Central memory CD8-positive, alpha-beta T cell (primary cell): Measurements from ENCODE around the gene TMEM18.
A peak's percentile ranks its signal among the peaks of the same experiment; 100 is the strongest.

Experiments
- ATAC-seq: fragments of 150-1000 bp; cut with Tn5 transposase; replicated peaks from 2 replicates; pipeline ENCODE4 v1.10.0; 2022; ENCODE audit warnings: mild to moderate bottlenecking, moderate FRiP score, moderate number of reproducible peaks; ENCODE audit not compliant: poor library complexity, severe bottlenecking; ENCODE audit errors: extremely low read depth
- DNase-seq, 2 donors: peaks; one replicate each; pipeline ENCODE4 v3.0.0; 2021; ENCODE audit warnings: low spot score in 2 of 2
- H3K27ac Mint-ChIP-seq: one replicate; pipeline ENCODE4 v1.8.0; 2022; ENCODE audit warnings: low read depth, mild to moderate bottlenecking, moderate library complexity, mixed read lengths
- H3K27me3 Mint-ChIP-seq: one replicate; pipeline ENCODE4 v1.8.0; 2022; ENCODE audit warnings: mixed read lengths
- H3K36me3 Mint-ChIP-seq: one replicate; pipeline ENCODE4 v1.8.0; 2022; ENCODE audit warnings: mild to moderate bottlenecking, moderate library complexity, mixed read lengths; ENCODE audit not compliant: insufficient read depth
- H3K4me1 Mint-ChIP-seq: one replicate; pipeline ENCODE4 v1.8.0; 2022; ENCODE audit warnings: mixed read lengths
- H3K4me3 Mint-ChIP-seq: one replicate; pipeline ENCODE4 v1.8.0; 2022; ENCODE audit warnings: mild to moderate bottlenecking, moderate library complexity, mixed read lengths
- H3K9me3 Mint-ChIP-seq: one replicate; pipeline ENCODE4 v1.8.0; 2022; ENCODE audit warnings: mixed read lengths

TMEM18 gene

DNA sequence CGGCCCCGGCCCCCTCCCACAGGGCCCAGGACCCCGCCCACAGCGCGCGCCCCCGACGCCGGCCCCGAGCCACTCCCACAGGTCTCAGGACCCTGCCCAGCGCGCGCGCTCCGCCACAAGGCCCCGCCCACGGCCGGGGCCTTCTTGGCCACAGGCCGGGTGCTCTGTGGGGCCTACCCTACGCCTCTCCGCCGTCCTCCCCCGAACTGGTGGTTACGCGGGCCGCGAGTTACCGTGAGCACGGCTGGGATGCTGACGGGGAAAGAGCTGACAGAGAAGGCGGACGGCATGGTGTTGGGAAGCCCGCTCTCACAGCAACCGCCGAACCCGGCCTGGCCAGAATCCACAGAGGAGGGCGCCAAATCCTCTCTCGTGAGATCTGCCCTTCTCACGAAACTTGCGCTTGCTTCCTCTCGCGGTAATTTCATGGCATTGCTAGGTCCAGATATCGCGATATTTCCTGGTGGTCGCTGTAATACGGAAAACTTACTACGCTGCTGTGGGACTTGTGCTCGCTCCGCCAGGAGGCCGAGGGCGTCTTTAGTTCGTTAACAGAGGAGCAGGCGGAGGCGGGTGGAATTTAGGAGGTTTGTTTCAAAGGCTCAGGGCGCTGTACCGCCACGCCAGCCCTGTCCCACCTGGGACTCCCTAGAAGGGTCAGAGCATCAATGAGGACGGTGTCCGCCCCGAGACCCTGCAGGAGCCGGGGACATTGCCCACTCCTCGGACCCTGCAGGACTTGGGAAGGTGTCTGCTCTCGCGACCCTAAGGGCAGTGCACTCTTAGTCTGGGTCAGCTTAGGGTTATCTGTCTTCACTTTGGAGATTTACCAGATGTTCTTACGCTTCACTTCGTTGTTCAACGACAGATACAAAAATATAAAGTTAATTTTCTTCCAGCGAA, at the start of gene TMEM18:
Gene TMEM18, minus strand, starts transcription at position 351 of the 903 bp plus-strand sequence. Its CDS starts 61 bp downstream, at position 290.
- H3K27ac Mint-ChIP-seq, result peak within 1 kb of the TSS; percentile 98
- H3K4me3 Mint-ChIP-seq, result peak within 1 kb of the TSS; percentile 90
- H3K27me3 Mint-ChIP-seq, result no peaks in the 10 kb centered on the region
- peaks cover 33% of the 10 kb centered on the region for H3K36me3 Mint-ChIP-seq
- ATAC-seq (peak; percentile 61), DNase-seq (peak; percentile 96 to 99)
- H3K4me1 Mint-ChIP-seq, result peaks cover 60% of the 10 kb centered on the region
- H3K9me3 Mint-ChIP-seq, result no peaks in the 10 kb centered on the region

DNA sequence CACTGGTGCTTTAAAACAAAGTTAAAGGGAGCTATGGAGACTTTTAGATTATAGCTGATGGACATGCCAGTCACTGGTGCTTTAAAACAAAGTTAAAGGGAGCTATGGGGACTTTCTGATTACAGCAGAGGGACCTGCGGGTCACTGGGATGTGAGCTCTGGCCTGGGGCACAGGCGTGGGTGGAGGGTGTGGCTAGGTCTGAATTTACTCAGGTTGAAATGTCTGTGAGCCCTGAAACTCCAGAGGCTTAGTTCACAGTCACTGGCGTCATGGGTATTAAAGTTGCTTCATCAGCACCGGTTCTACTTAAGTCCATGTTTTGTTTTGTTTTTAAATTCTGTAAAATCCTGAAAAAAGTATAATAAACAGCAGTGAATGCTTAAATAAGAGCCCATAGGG, 49.0 kb upstream of the TMEM18 start:
- Mint-ChIP-seq H3K4me1 (no peaks in the 10 kb centered on the region), H3K4me3 (no peak overlapping the region), H3K27me3 (peaks cover 36% of the 10 kb centered on the region), H3K36me3 (no peaks in the 10 kb centered on the region), H3K27ac (no peak overlapping the region), H3K9me3 (no peaks in the 10 kb centered on the region)
- DNase-seq, result no peak
- no peak for ATAC-seq

DNA sequence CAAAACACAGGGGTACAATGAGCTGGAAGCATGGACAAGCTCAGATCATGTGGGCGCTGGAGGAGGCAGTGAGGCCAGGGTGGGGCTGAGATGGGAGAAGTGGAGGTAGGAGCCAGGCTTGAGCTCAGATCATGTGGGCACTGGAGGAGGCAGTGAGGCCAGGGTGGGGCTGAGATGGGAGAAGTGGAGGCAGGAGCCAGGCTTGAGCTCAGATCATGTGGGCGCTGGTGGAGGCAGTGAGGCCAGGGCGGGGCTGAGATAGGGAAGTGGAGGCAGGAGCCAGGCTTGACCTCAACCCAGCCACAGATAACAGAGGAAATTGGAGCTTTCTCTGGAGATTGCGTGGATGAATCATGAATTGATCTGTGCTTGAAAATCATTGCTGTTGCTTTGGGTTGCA, 48.3 kb upstream of the TMEM18 start:
- Mint-ChIP-seq H3K27ac (no peak overlapping the region), H3K27me3 (peaks cover 43% of the 10 kb centered on the region), H3K9me3 (no peaks in the 10 kb centered on the region), H3K4me1 (no peaks in the 10 kb centered on the region), H3K4me3 (no peak overlapping the region), H3K36me3 (no peaks in the 10 kb centered on the region)
- ATAC-seq, result no peak
- DNase-seq, result no peak

DNA sequence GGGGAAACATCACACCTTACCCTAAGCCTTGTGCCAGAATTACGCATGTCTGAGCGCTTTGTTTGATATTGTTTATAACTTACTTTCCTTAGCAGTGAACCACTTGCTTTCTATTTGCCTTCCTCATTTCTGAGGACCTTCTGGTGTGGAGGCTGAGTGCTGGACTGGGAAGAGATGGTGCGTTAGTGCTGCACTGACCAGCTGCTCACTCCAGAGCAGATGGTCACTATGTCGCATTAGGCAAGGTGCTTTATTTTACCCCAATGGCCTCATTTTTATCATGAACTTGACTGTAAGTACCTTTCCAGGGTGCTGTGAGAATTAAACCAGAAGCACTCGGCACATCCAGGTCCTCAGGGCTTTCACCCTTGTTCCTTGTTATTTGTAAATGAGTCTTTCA, 46.6 kb upstream of the TMEM18 start:
- Mint-ChIP-seq H3K9me3 (no peaks in the 10 kb centered on the region), H3K27ac (no peak overlapping the region), H3K27me3 (peaks cover 55% of the 10 kb centered on the region), H3K4me1 (no peaks in the 10 kb centered on the region), H3K36me3 (no peaks in the 10 kb centered on the region), H3K4me3 (no peak overlapping the region)
- no peak for ATAC-seq
- DNase-seq, result no peak

DNA sequence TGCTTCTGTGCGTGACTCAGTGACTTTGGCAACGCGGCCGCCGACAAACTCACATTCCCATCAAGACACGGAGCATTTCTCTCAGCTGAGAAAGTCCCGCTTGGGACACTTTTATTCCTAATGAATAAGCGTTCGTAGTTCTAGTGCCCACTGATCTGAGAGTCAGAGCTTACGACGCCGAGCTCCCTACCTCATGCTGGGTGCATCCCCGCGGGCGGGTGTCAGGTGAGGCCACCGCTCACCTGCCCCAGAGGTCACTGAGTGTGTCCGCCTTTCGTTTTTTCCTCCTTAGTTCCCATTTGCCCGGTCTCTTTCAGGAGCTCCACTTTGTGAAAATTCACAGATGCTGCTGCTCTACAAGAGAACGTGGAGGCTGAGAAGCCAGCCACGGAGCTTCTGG, 43.6 kb upstream of the TMEM18 start:
- no peak overlapping the region for H3K27ac Mint-ChIP-seq

DNA sequence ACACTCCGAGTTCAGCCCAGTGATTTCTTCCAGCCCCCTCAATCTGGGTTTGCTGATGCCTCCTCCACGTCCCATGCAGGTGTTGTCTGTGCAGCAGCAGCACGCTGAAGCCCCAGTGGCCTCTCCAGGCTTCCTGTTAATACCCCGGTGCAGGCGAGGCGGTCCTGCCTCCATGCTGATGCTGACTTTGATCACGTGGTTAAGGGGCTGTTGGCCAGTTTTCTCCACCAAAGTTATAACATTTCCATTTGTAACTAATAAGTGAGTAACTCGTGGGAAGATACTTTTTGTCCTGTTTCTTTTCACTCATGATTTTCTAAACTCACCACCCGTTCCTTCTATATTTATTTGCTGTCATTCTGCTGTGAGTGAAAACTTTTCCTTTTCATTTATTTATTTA, 42.5 kb upstream of the TMEM18 start:
- Mint-ChIP-seq H3K4me1 (no peaks in the 10 kb centered on the region), H3K27ac (no peak overlapping the region), H3K36me3 (no peaks in the 10 kb centered on the region), H3K27me3 (peaks cover 75% of the 10 kb centered on the region), H3K9me3 (no peaks in the 10 kb centered on the region), H3K4me3 (no peak overlapping the region)
- ATAC-seq (no peak), DNase-seq (no peak)

More for the DNA sequence above, 43.6 kb upstream of the TMEM18 start:
- ATAC-seq (no peak), DNase-seq (no peak)
- Mint-ChIP-seq H3K9me3 (no peaks in the 10 kb centered on the region), H3K4me3 (no peak overlapping the region), H3K36me3 (no peaks in the 10 kb centered on the region), H3K4me1 (no peaks in the 10 kb centered on the region), H3K27me3 (peaks cover 73% of the 10 kb centered on the region)

DNA sequence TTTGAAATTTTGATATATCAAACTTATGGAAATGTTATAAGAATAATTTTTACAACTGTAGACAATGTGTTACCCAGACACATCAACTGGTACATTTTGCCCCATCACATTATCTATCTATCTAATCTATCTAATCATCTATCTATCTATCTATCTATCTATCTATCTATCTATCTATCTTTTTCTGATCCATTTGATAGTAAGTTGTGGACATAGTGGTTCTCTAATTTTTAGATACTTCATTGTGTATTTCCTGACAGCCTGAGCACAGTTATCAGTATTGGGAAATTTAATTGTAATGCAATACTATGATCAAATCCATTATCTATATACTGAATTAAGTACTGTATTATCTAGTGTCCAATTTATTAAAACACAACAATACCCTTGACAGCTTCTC, 42.0 kb upstream of the TMEM18 start:
- Mint-ChIP-seq H3K27me3 (peaks cover 70% of the 10 kb centered on the region), H3K4me1 (no peaks in the 10 kb centered on the region), H3K9me3 (no peaks in the 10 kb centered on the region), H3K4me3 (no peak overlapping the region), H3K27ac (no peak overlapping the region), H3K36me3 (no peaks in the 10 kb centered on the region)
- ATAC-seq, result no peak
- DNase-seq, result no peak

DNA sequence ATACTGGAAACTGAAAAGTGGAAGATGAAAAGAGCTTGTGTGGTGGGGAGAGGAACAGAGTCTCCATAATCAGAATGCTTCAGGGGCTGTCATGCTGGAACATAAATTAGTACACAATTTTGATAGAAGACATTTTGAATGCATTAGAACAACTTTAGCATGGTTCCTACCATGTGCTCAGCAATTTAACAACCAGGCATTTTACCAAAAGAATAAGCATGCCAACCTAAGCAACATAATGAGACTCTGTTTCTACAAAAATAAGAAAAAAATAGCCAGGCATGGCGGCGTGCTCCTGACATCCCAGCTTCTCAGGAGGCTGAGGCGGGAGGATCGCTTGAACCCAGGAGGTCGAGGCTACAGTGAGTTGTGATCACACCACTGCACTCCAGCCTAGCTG, 40.5 kb upstream of the TMEM18 start:
- Mint-ChIP-seq H3K36me3 (no peaks in the 10 kb centered on the region), H3K27me3 (peaks cover 62% of the 10 kb centered on the region), H3K4me3 (no peak overlapping the region), H3K27ac (no peak overlapping the region), H3K9me3 (no peaks in the 10 kb centered on the region), H3K4me1 (no peaks in the 10 kb centered on the region)
- no peak for DNase-seq
- no peak for ATAC-seq

DNA sequence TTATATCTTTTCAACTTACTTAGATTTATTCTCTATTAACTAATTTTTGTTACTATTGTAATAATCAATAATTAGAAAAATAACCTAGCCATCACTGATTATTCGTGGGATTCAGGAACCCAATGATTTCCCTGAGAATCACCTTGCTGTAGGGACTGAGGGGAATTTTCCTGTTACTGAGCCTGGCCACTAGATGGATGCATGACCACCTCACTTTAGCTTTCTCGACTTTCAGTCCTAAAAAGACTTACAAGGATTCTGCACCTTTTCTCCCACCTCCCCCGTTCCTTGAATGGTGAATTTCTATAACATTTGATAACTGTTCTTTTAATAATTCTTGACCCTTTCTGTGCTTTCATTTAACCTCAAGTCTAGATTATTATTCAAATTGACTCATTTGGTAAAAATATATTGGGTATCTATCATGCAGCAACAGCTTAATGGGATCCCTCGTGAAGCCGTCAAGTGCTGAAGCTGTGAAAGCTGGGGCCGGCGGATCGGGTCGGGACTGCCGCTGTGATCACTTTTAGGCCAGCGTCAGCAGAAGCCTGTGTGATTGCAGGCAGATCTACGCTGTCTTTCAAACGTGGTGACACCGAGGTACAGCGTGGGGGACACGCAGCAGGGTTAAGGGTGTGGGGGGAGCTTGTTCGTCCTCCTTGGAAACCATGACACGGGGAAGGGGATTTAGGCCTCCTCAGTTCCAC, 38.8 kb upstream of the TMEM18 start:
- no peaks in the 10 kb centered on the region for H3K4me1 Mint-ChIP-seq
- H3K27ac Mint-ChIP-seq, result no peak overlapping the region
- ATAC-seq (no peak), DNase-seq (no peak)
- H3K4me3 Mint-ChIP-seq, result no peak overlapping the region
- no peaks in the 10 kb centered on the region for H3K9me3 Mint-ChIP-seq
- no peaks in the 10 kb centered on the region for H3K36me3 Mint-ChIP-seq
- peaks cover 69% of the 10 kb centered on the region for H3K27me3 Mint-ChIP-seq

DNA sequence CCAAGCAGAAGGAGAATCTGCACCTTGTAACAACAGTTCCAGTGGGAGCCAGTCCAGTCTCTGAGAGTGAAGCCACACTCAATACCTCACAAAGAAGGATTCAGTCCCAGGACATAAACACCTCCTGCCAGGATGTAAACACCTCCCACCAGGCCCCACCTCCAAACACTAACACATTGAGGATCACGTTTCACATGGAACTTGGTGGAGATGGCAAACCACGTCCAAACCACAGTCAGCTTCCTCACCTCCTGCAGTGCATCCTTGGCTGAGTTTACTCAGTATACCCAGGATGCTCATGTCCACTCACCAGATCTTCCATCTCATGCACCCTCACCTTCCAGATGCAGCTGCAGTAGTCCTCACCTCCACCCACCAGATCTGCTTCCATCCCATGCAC, 37.8 kb upstream of the TMEM18 start:
- no peak for DNase-seq
- H3K27me3 Mint-ChIP-seq, result peaks cover 70% of the 10 kb centered on the region
- no peak overlapping the region for H3K4me3 Mint-ChIP-seq
- ATAC-seq, result no peak
- H3K4me1 Mint-ChIP-seq, result no peaks in the 10 kb centered on the region
- no peak overlapping the region for H3K27ac Mint-ChIP-seq
- H3K9me3 Mint-ChIP-seq, result no peaks in the 10 kb centered on the region
- no peaks in the 10 kb centered on the region for H3K36me3 Mint-ChIP-seq

DNA sequence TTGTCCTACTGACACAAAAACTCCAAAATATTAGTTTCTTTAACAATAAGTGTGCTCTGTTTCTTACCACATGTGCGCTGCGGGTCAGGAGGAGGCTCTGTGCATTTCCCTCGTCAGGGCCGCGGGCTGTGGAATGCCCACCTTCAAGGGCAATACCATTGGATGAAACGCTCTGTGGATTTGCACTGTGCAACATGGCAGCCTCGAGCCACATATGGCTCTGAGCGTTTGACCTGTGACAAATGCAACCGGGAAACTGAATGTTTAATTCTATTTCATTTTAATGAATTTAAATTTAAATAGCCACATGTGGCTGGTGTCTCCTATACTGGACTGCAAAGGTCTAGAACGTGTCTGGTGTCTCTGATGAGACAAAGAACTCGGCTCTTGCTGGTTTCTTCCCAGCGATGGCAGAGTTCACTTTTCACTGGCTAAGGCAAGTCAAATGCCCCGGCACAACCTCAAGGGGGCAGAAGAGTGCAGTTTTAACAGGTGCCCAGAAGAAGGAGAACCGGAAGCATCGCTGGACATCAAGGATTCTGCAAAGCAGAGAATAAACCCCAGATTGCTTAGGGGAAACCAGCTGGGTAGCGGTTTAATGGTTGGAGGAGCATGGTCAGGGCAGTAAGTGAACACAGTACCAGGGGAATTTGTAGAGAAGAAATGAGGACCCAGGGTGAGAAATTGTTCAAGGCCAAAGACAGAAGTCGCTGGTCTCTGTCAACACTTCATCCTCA, 37.0 kb upstream of the TMEM18 start:
- no peak for DNase-seq
- no peaks in the 10 kb centered on the region for H3K9me3 Mint-ChIP-seq
- H3K27ac Mint-ChIP-seq, result no peak overlapping the region

DNA sequence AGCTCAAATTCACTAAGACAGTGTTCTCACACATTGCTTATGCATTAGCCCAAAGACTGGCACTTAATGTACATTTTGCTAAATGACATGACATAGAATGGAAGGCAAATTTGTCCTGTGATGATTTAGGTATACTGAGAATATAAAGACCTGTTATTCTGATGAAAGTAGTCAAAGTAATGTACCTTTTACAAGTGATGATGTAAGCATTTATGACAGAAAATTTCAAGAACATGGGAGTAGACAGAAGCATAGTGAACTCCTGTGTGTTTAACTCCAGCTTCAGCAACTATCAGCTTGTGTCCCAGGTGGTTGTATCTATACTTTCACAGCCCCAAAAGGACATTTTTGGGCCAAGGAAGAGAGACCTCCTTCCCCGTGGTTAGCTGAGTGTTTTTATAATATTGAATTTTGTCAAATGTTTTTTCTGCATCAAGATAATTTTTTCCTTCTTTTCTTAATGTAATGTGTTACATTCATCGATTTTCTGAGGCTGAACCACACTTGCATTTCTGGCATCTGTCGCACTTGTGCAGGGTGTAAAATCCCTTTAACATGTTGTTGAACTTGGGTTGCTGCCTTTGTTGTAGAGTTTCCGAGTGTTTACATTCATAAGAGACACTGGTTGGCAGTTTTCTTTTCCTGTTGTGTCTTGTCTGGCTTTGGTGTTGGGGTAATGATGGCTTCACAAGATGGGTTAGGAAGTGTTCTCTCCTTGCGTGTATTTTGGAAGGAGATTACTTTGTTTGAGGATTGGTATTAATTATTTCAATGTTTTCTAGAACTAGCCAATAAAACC, 33.9 kb upstream of the TMEM18 start:
- Mint-ChIP-seq H3K9me3 (no peaks in the 10 kb centered on the region), H3K4me3 (no peak overlapping the region), H3K4me1 (peaks cover 6% of the 10 kb centered on the region), H3K36me3 (no peaks in the 10 kb centered on the region), H3K27me3 (peaks cover 45% of the 10 kb centered on the region), H3K27ac (no peak overlapping the region)
- no peak for DNase-seq
- ATAC-seq, result no peak

More for the DNA sequence above, 37.0 kb upstream of the TMEM18 start:
- Mint-ChIP-seq H3K27me3 (peaks cover 61% of the 10 kb centered on the region), H3K4me3 (no peak overlapping the region), H3K4me1 (no peaks in the 10 kb centered on the region), H3K36me3 (no peaks in the 10 kb centered on the region)
- ATAC-seq, result no peak
